WTC11 (cell line): ENCODE measurements around the gene FRAT2. TPM values are rescaled to one million over a fixed set of nuclear protein-coding genes. Genes with fewer than 3 reads are reported as not detected.
"Not testable (repeated sequence)": the region's sequence is repeated elsewhere in the genome, so short reads cannot be mapped to it uniquely, and the experiment has no call there.

Experiments
- ATAC-seq: fragments of 200-7000 bp; cut with Tn5 transposase; 2 replicates; pipeline ENCODE4 v1.10.0; 2021; ENCODE audit warnings: mild to moderate bottlenecking, moderate library complexity
- CTCF ChIA-PET: fragments of 300-600 bp; sonication (Branson Sonifier 250); formaldehyde crosslinking; loops from one replicate; lab custom pipeline; 2021; ENCODE audit warnings: antibody characterized with exemption; lab: Charles Lee
- POLR2A ChIA-PET: fragments of 350-600 bp; sonication (Branson Sonifier 250); formaldehyde crosslinking; loops from one replicate; lab custom pipeline; 2021; ENCODE audit warnings: antibody characterized with exemption; lab: Charles Lee
- DNase-seq: peaks from one replicate; pipeline ENCODE4 v3.0.0; 2021; ENCODE audit warnings: low spot score
- H3K27ac Mint-ChIP-seq: 2 replicates; pipeline ENCODE4 v1.8.0; 2021; ENCODE audit warnings: mixed read lengths
- H3K27me3 Mint-ChIP-seq: 2 replicates; pipeline ENCODE4 v1.8.0; 2021; ENCODE audit warnings: low read depth, mild to moderate bottlenecking, moderate library complexity, mixed read lengths
- H3K36me3 Mint-ChIP-seq: 2 replicates; pipeline ENCODE4 v1.8.0; 2021; ENCODE audit warnings: mixed read lengths
- H3K4me1 Mint-ChIP-seq: 2 replicates; pipeline ENCODE4 v1.8.0; 2022; ENCODE audit warnings: mixed read lengths
- H3K4me3 Mint-ChIP-seq: 2 replicates; pipeline ENCODE4 v1.8.0; 2021; ENCODE audit warnings: mild to moderate bottlenecking, moderate library complexity, mixed read lengths
- H3K9me3 Mint-ChIP-seq: 2 replicates; pipeline ENCODE4 v1.8.0; 2021; ENCODE audit warnings: mixed read lengths
- E2F4 ChIP-seq: sonication (generic); formaldehyde crosslinking; IDR thresholded peaks from 2 replicates; pipeline ENCODE4 v1.8.1; 2022; ENCODE audit warnings: low read depth, mild to moderate bottlenecking, moderate library complexity, missing genetic modification reagents, borderline replicate concordance
- EMX1 ChIP-seq: fragments of 250-450 bp; sonication (Bioruptor Pico); IDR thresholded peaks from 2 replicates; pipeline ENCODE4 v1.8.0; 2021; ENCODE audit warnings: mild to moderate bottlenecking
- FOXJ3 ChIP-seq: sonication (generic); formaldehyde crosslinking; IDR thresholded peaks from 2 replicates; pipeline ENCODE4 v1.9.0; 2021; ENCODE audit warnings: missing genetic modification reagents, mild to moderate bottlenecking, borderline replicate concordance
- FOXP4 ChIP-seq: sonication (generic); formaldehyde crosslinking; IDR thresholded peaks from 2 replicates; pipeline ENCODE4 v1.8.0; 2022; ENCODE audit warnings: mild to moderate bottlenecking, missing genetic modification reagents
- HMGXB4 ChIP-seq: sonication (generic); formaldehyde crosslinking; IDR thresholded peaks from 2 replicates; pipeline ENCODE4 v1.8.1; 2023; ENCODE audit warnings: mild to moderate bottlenecking, moderate library complexity, missing genetic modification reagents
- NFYB ChIP-seq: sonication (generic); formaldehyde crosslinking; conservative IDR thresholded peaks from 2 replicates; pipeline ENCODE4 v1.8.0; 2022; ENCODE audit warnings: low read depth, missing genetic modification reagents
- PREB ChIP-seq: sonication (generic); formaldehyde crosslinking; IDR thresholded peaks from 2 replicates; pipeline ENCODE4 v1.8.1; 2022; ENCODE audit warnings: mild to moderate bottlenecking, missing genetic modification reagents, moderate library complexity, borderline replicate concordance
- PRRX2 ChIP-seq: fragments of 250-450 bp; sonication (Bioruptor Pico); IDR thresholded peaks from 2 replicates; pipeline ENCODE4 v1.8.0; 2021; ENCODE audit warnings: mild to moderate bottlenecking
- STAT6 ChIP-seq: sonication (generic); formaldehyde crosslinking; conservative IDR thresholded peaks from 2 replicates; pipeline ENCODE4 v1.8.1; 2023; ENCODE audit warnings: mild to moderate bottlenecking, low read depth, missing genetic modification reagents, moderate library complexity
- TP53 ChIP-seq: sonication (generic); formaldehyde crosslinking; IDR thresholded peaks from 2 replicates; pipeline ENCODE4 v1.8.1; 2023; ENCODE audit warnings: mild to moderate bottlenecking, missing genetic modification reagents
- ZNF219 ChIP-seq: sonication (generic); formaldehyde crosslinking; IDR thresholded peaks from 2 replicates; pipeline ENCODE4 v1.8.0; 2023; ENCODE audit warnings: missing genetic modification reagents, mild to moderate bottlenecking, borderline replicate concordance
- ZNF263 ChIP-seq: sonication (generic); formaldehyde crosslinking; IDR thresholded peaks from 2 replicates; pipeline ENCODE4 v1.8.1; 2022; ENCODE audit warnings: low read depth, mild to moderate bottlenecking, moderate library complexity, missing genetic modification reagents
- total RNA-seq: library from RNA; stranded (reverse); gene quantifications from 3 replicates; pipeline ENCODE4 v1.2.3, GENCODE V29; 2021

Gene FRAT2
- total RNA-seq, 1 experiment from 2014 or later: 48.2 TPM

- H3K27ac Mint-ChIP-seq: no peak overlapping the region
- H3K27me3 Mint-ChIP-seq: no peaks in the 10 kb centered on the region
- ATAC-seq (no peak), DNase-seq (no peak)
- H3K9me3 Mint-ChIP-seq: no peaks in the 10 kb centered on the region
- ChIA-PET CTCF (interaction anchor here (1.4 kb wide), 1 partner anchor 68 kb away, joined by 4 read pairs; no protein-coding TSS in a partner anchor), POLR2A (interaction anchor here (0.7 kb wide), 1 partner anchor 995 kb away, joined by 4 read pairs; no protein-coding TSS in a partner anchor)
- H3K36me3 Mint-ChIP-seq: no peaks in the 10 kb centered on the region
- H3K4me1 Mint-ChIP-seq: peaks cover 9% of the 10 kb centered on the region; the same call in 1 of the 2 replicates
- no peak overlapping the region for H3K4me3 Mint-ChIP-seq
- TF ChIP-seq ZNF219 (no peak), ZNF263 (CRISPR knock-in tag) (no peak), PRRX2 (CRISPR knock-in tag) (no peak), PREB (CRISPR knock-in tag) (no peak), NFYB (no peak), EMX1 (CRISPR knock-in tag) (no peak), HMGXB4 (CRISPR knock-in tag) (no peak), FOXJ3 (CRISPR knock-in tag) (no peak), FOXP4 (no peak)
Measured at GRCh38 chr10:97347317-97347716, 12.8 kb upstream of the FRAT2 start.

- peaks cover 22% of the 10 kb centered on the region for H3K4me1 Mint-ChIP-seq
- CTCF ChIA-PET, H3K27ac Mint-ChIP-seq, H3K4me3 Mint-ChIP-seq, DNase-seq, POLR2A ChIA-PET, H3K27me3 Mint-ChIP-seq, H3K36me3 Mint-ChIP-seq, ATAC-seq, H3K9me3 Mint-ChIP-seq: not testable (repeated sequence)
Measured at GRCh38 chr10:97343664-97344063, 9.1 kb upstream of the FRAT2 start.

- ChIA-PET CTCF (no interaction called here), POLR2A (interaction anchor here (0.6 kb wide), 1 partner anchor 56 kb away, joined by 5 read pairs; no protein-coding TSS in a partner anchor)
- H3K4me1 Mint-ChIP-seq: peaks cover 38% of the 10 kb centered on the region
- ATAC-seq (no peak), DNase-seq (no peak)
- no peak overlapping the region for H3K27ac Mint-ChIP-seq
- H3K4me3 Mint-ChIP-seq: no peak overlapping the region
- H3K27me3 Mint-ChIP-seq: no peaks in the 10 kb centered on the region
- H3K36me3 Mint-ChIP-seq: no peaks in the 10 kb centered on the region
- no peaks in the 10 kb centered on the region for H3K9me3 Mint-ChIP-seq
- TF ChIP-seq E2F4 (CRISPR knock-in tag) (no peak), TP53 (CRISPR knock-in tag) (no peak), ZNF263 (CRISPR knock-in tag) (no peak), STAT6 (CRISPR knock-in tag) (no peak)
Measured at GRCh38 chr10:97341416-97341815, 6.9 kb upstream of the FRAT2 start.
